H1 (cell line): ENCODE measurements around the gene LHFPL2. TPM values are rescaled to one million over a fixed set of nuclear protein-coding genes. Genes with fewer than 3 reads are reported as not detected.

ENCODE experiments used
- CTCF ChIA-PET: fragments of 300-600 bp; sonication (Branson Sonifier 250); formaldehyde crosslinking; loops from one replicate; lab custom pipeline; 2021; ENCODE audit not compliant: partially characterized antibody; lab: Charles Lee
- POLR2A ChIA-PET: fragments of 300-600 bp; sonication (Branson Sonifier 250); formaldehyde crosslinking; loops from one replicate; lab custom pipeline; 2021; ENCODE audit warnings: inconsistent platforms; ENCODE audit not compliant: partially characterized antibody; lab: Charles Lee
- DNase-seq, 2 experiments: peaks; one replicate each; pipeline versions ENCODE4 v3.0.0 to v3.0.0-alpha.2; 2010 to 2022; ENCODE audit warnings: low spot score in 2 of 2, low read depth in 1 of 2, mixed read lengths in 1 of 2
- FAIRE-seq: peaks from 2 replicates; lab custom pipeline; 2011; peaks lifted over from hg19 to GRCh38; lab: Jason Lieb, UNC
- H2AFZ ChIP-seq: 2 replicates; pipeline ENCODE4 v1.8.1; 2012; ENCODE audit warnings: low read length, inconsistent platforms
- H2AK5ac ChIP-seq: 2 replicates; pipeline ENCODE4 v1.6.1; 2013; ENCODE audit warnings: low read depth, low read length
- H2BK120ac ChIP-seq: replicated peaks from 2 replicates; pipeline ENCODE3; 2013; ENCODE audit warnings: low read depth, low read length, inconsistent platforms
- H2BK12ac ChIP-seq: 2 replicates; pipeline ENCODE4 v1.6.1; 2013; ENCODE audit warnings: low read depth, low read length
- H2BK15ac ChIP-seq: 2 replicates; pipeline ENCODE4 v1.6.1; 2013; ENCODE audit warnings: low read length
- H2BK20ac ChIP-seq: 2 replicates; pipeline ENCODE4 v1.6.1; 2013; ENCODE audit warnings: low read length
- H2BK5ac ChIP-seq: 2 replicates; pipeline ENCODE4 v1.6.1; 2013; ENCODE audit warnings: low read depth, low read length
- H3K14ac ChIP-seq: 2 replicates; pipeline ENCODE4 v1.6.1; 2013; ENCODE audit warnings: inconsistent platforms; ENCODE audit not compliant: insufficient read length
- H3K18ac ChIP-seq: 2 replicates; pipeline ENCODE4 v1.6.1; 2013; ENCODE audit warnings: low read length; ENCODE audit errors: extremely low read depth
- H3K23ac ChIP-seq: 2 replicates; pipeline ENCODE4 v1.6.1; 2013; ENCODE audit warnings: inconsistent platforms; ENCODE audit not compliant: insufficient read length
- H3K23me2 ChIP-seq: 2 replicates; pipeline ENCODE4 v1.6.1; 2013; ENCODE audit warnings: low read depth, low read length
- H3K27ac ChIP-seq: 2 replicates; pipeline ENCODE4 v1.6.1; 2011; ENCODE audit warnings: low read depth, low read length, inconsistent platforms
- H3K27me3 ChIP-seq, 4 experiments: replicated peaks in 1 of 4; 1 replicate in 1 of 4; 2 replicates in 3 of 4; pipeline versions ENCODE4 v1.6.1 to v1.8.1; 2011 to 2013; ENCODE audit warnings: low read length in 3 of 4, mild to moderate bottlenecking in 3 of 4, inconsistent platforms in 2 of 4, mixed read lengths in 2 of 4, moderate library complexity in 1 of 4; ENCODE audit not compliant: control insufficient read depth in 3 of 4, insufficient read depth in 3 of 4; ENCODE audit errors: extremely low read depth in 1 of 4
- H3K36me3 ChIP-seq, 4 experiments: 2 replicates each; pipeline versions ENCODE4 v1.6.1 to v1.8.1; 2011 to 2013; ENCODE audit warnings: mild to moderate bottlenecking in 4 of 4, low read length in 3 of 4, moderate library complexity in 2 of 4, control low read depth in 1 of 4, inconsistent platforms in 1 of 4; ENCODE audit not compliant: insufficient read depth in 4 of 4, control insufficient read depth in 2 of 4
- H3K4ac ChIP-seq: replicated peaks from 2 replicates; pipeline ENCODE3; 2013; ENCODE audit warnings: low read length, low read depth, mixed read lengths, inconsistent platforms; ENCODE audit not compliant: insufficient read length
- H3K4me1 ChIP-seq, 4 experiments: replicated peaks in 1 of 4; 1 replicate in 1 of 4; 2 replicates in 3 of 4; pipeline versions ENCODE4 v1.6.1 to v1.8.1; 2011 to 2013; ENCODE audit warnings: low read length in 3 of 4, inconsistent platforms in 2 of 4, mixed read lengths in 1 of 4; ENCODE audit not compliant: insufficient read depth in 4 of 4, control insufficient read depth in 3 of 4
- H3K4me2 ChIP-seq, 2 experiments: 2 replicates each; pipeline versions ENCODE4 v1.6.1 to v1.8.1; 2011 to 2013; ENCODE audit warnings: low read depth in 2 of 2, low read length in 2 of 2, control low read depth in 1 of 2, inconsistent platforms in 1 of 2, mild to moderate bottlenecking in 1 of 2; ENCODE audit not compliant: insufficient read depth in 1 of 2
- H3K4me3 ChIP-seq, 4 experiments: fragments of 200-600, 300-600 bp in 1 of 4; sonication (generic), shearing (Covaris generic), sonication (Bioruptor Twin) in 1 of 4; 2 replicates each; pipeline versions ENCODE4 v1.5.1 to v1.8.1; 2011 to 2016; ENCODE audit warnings: low read length in 4 of 4, low read depth in 3 of 4, control low read depth in 2 of 4, inconsistent platforms in 2 of 4, mild to moderate bottlenecking in 2 of 4, mixed read lengths in 1 of 4, moderate library complexity in 1 of 4; ENCODE audit not compliant: insufficient read depth in 2 of 4; ENCODE audit errors: extremely low read depth in 1 of 4
- H3K56ac ChIP-seq: replicated peaks from 2 replicates; pipeline ENCODE3; 2013; ENCODE audit warnings: low read depth, mild to moderate bottlenecking, mixed read lengths, low read length, inconsistent platforms; ENCODE audit not compliant: insufficient read length
- H3K79me1 ChIP-seq: 2 replicates; pipeline ENCODE4 v1.6.1; 2013; ENCODE audit warnings: low read depth, low read length, control low read depth
- H3K79me2 ChIP-seq, 2 experiments: 2 replicates each; pipeline versions ENCODE4 v1.6.1 to v1.8.1; 2012 to 2013; ENCODE audit warnings: low read length in 2 of 2, mild to moderate bottlenecking in 2 of 2, inconsistent platforms in 1 of 2; ENCODE audit not compliant: insufficient read depth in 2 of 2, control insufficient read depth in 1 of 2
- H3K9ac ChIP-seq, 4 experiments: replicated peaks in 1 of 4; 1 replicate in 1 of 4; 2 replicates in 3 of 4; pipeline versions ENCODE4 v1.6.1 to v1.8.1; 2011 to 2013; ENCODE audit warnings: low read depth in 3 of 4, low read length in 3 of 4, control low read depth in 2 of 4, mild to moderate bottlenecking in 2 of 4, moderate library complexity in 2 of 4, inconsistent platforms in 1 of 4; ENCODE audit errors: extremely low read depth in 1 of 4
- H3K9me3 ChIP-seq, 2 experiments: 2 replicates each; pipeline versions ENCODE4 v1.6.1 to v1.8.1; 2012 to 2013; ENCODE audit warnings: mild to moderate bottlenecking in 2 of 2, moderate library complexity in 2 of 2, control low read depth in 1 of 2, inconsistent platforms in 1 of 2, low read depth in 1 of 2, low read length in 1 of 2, mixed read lengths in 1 of 2; ENCODE audit not compliant: insufficient read depth in 2 of 2
- H4K20me1 ChIP-seq, 2 experiments: replicated peaks in 1 of 2; 2 replicates each; pipeline versions ENCODE3 to v1.8.1; 2011 to 2013; ENCODE audit warnings: inconsistent platforms in 2 of 2, low read length in 2 of 2, mild to moderate bottlenecking in 1 of 2; ENCODE audit not compliant: insufficient read depth in 2 of 2, control insufficient read depth in 1 of 2
- H4K5ac ChIP-seq: 2 replicates; pipeline ENCODE4 v1.6.1; 2013; ENCODE audit warnings: low read length, low read depth, mixed read lengths, inconsistent platforms; ENCODE audit not compliant: insufficient read length
- H4K8ac ChIP-seq: 2 replicates; pipeline ENCODE4 v1.8.0; 2013; ENCODE audit warnings: mild to moderate bottlenecking, moderate library complexity, low read length, inconsistent platforms; ENCODE audit not compliant: insufficient read depth; ENCODE audit errors: extremely low read depth
- H4K91ac ChIP-seq: replicated peaks from 2 replicates; pipeline ENCODE3; 2013; ENCODE audit warnings: low read length, mixed read lengths, inconsistent platforms; ENCODE audit not compliant: insufficient read length
- BRCA1 ChIP-seq: IDR thresholded peaks from 2 replicates; pipeline ENCODE4 v1.6.1; 2012; ENCODE audit warnings: low read depth, low read length, improper control_type of control experiment
- CHD1 ChIP-seq: IDR thresholded peaks from 2 replicates; pipeline ENCODE4 v1.6.1; 2012; ENCODE audit warnings: low read depth, low read length, improper control_type of control experiment
- HDAC2 ChIP-seq, 2 experiments: fragments of 300-600 bp in 1 of 2; sonication (generic) in 1 of 2; IDR thresholded peaks; 2 replicates each; pipeline ENCODE4 v1.6.1; 2011 to 2012; ENCODE audit warnings: low read depth in 2 of 2, low read length in 2 of 2, mild to moderate bottlenecking in 2 of 2, moderate library complexity in 2 of 2, borderline replicate concordance in 1 of 2, inconsistent platforms in 1 of 2
- KDM5A ChIP-seq: fragments of 200-600 bp; IDR thresholded peaks from 2 replicates; pipeline ENCODE4 v1.7.1; 2012; ENCODE audit warnings: mild to moderate bottlenecking, low read length, inconsistent platforms, mixed read lengths
- POU5F1 ChIP-seq: IDR thresholded peaks from 2 replicates; pipeline ENCODE4 v1.6.1; 2011; ENCODE audit warnings: low read depth, mild to moderate bottlenecking, low read length, moderate library complexity
- RBBP5 ChIP-seq: IDR thresholded peaks from 2 replicates; pipeline ENCODE4 v1.7.1; 2012; ENCODE audit warnings: low read depth, mild to moderate bottlenecking, inconsistent platforms, low read length, moderate library complexity, borderline replicate concordance
- RFX5 ChIP-seq: IDR thresholded peaks from 2 replicates; pipeline ENCODE4 v1.6.1; 2011; ENCODE audit warnings: low read depth, low read length, improper control_type of control experiment, borderline replicate concordance
- RXRA ChIP-seq: IDR thresholded peaks from 2 replicates; pipeline ENCODE4 v1.6.1; 2011; ENCODE audit warnings: low read depth, mild to moderate bottlenecking, low read length, moderate library complexity; ENCODE audit not compliant: insufficient read depth
- SP1 ChIP-seq: IDR thresholded peaks from 2 replicates; pipeline ENCODE4 v1.6.1; 2011; ENCODE audit warnings: low read depth, low read length
- SP2 ChIP-seq: IDR thresholded peaks from 2 replicates; pipeline ENCODE4 v1.6.1; 2012; ENCODE audit warnings: mild to moderate bottlenecking, low read length, inconsistent platforms
- SP4 ChIP-seq: IDR thresholded peaks from 2 replicates; pipeline ENCODE4 v1.6.1; 2012; ENCODE audit warnings: low read length, inconsistent platforms
- TAF1 ChIP-seq: IDR thresholded peaks from 2 replicates; pipeline ENCODE4 v1.6.1; 2011; ENCODE audit warnings: mild to moderate bottlenecking, low read depth, low read length
- TBP ChIP-seq: IDR thresholded peaks from 2 replicates; pipeline ENCODE4 v1.6.1; 2011; ENCODE audit warnings: low read depth, low read length, improper control_type of control experiment
- WGBS, 2 experiments: shearing (Covaris generic) in 1 of 2; methylation state at CpG; one replicate each; pipeline versions ENCODE4 v1.1.6 to v1.1.7; 2013 to 2015; ENCODE audit warnings: low lambda C conversion rate in 2 of 2, mixed read lengths in 2 of 2, inconsistent platforms in 1 of 2, low coverage in 1 of 2, missing lambda C conversion rate in 1 of 2; ENCODE audit not compliant: insufficient replicate concordance in 2 of 2, insufficient coverage in 1 of 2, insufficient read length in 1 of 2; ENCODE audit errors: extremely low coverage in 1 of 2, missing lambda C conversion rate in 1 of 2; 5-methylcytosine and 5-hydroxymethylcytosine counted together
- polyA plus RNA-seq, 7 experiments: library from polyadenylated mRNA; depleted of rRNA in 3 of 7; stranded (reverse) in 5 of 7; unstranded in 2 of 7; fragments of >200 nt in 5 of 7; fragments of 200-250 nt in 2 of 7; gene quantifications; 1 replicate in 5 of 7; 2 replicates in 1 of 7; 4 replicates in 1 of 7; pipeline versions ENCODE4 v1.2.1 to v1.2.3, GENCODE V29; 2011 to 2013; ENCODE audit warnings: missing spikeins in 2 of 7, mixed read lengths in 2 of 7
- total RNA-seq: library from RNA; stranded (reverse); fragmentation: NEBNext Ultra II Directional; extraction: Animal tissue kit (Norgen Biotek cat#: 25700); gene quantifications from 2 replicates; pipeline ENCODE4 v1.2.1, GENCODE V29; 2021
- TF ChIP-seq, protein P1 (sequence below): IDR thresholded peaks from 2 replicates; pipeline ENCODE4 v1.6.1; 2011; ENCODE audit warnings: low read depth, mild to moderate bottlenecking, low read length; ENCODE audit not compliant: insufficient read depth

The LHFPL2 gene
- total and polyA plus RNA-seq, 2 of the 8 experiments (the other 6 are each of a cell fraction or from before 2014, with no cell fraction given), result 9.6 to 43.0 TPM

GRCh38 chr5:78638423-78638822, 10.1 kb downstream of the LHFPL2 start:
- Histone ChIP-seq H3K4me1 (peaks cover 2 to 20% (median 12%) of the 10 kb centered on the region in 4 experiments), H3K4me3 (no peak overlapping the region), H3K9me3 (no peaks in the 10 kb centered on the region), H2BK120ac (no peak overlapping the region), H4K5ac (no peak overlapping the region), H3K23me2 (no peaks in the 10 kb centered on the region), H2BK20ac (no peak overlapping the region), H3K23ac (no peak overlapping the region), H3K18ac (no peak overlapping the region), H3K36me3 (peaks cover 0 to 4% (median 0%) of the 10 kb centered on the region in 4 experiments; a peak in 1 of 8 replicates), H3K56ac (no peak overlapping the region), H4K91ac (no peak overlapping the region), H3K9ac (no peak overlapping the region), H3K14ac (no peak overlapping the region), H3K27me3 (peaks cover 0 to 1% (median 0%) of the 10 kb centered on the region in 4 experiments; a peak in 1 of 7 replicates), H4K20me1 (peaks cover 23 to 33% of the 10 kb centered on the region in 2 experiments), H3K27ac (no peak overlapping the region), H3K79me1 (peaks cover 9% of the 10 kb centered on the region), H2AK5ac (no peak overlapping the region), H2BK15ac (no peak overlapping the region), H3K4ac (no peak overlapping the region), H3K4me2 (no peak overlapping the region), H2BK12ac (no peak overlapping the region), H2BK5ac (no peak overlapping the region), H3K79me2 (peaks cover 8 to 96% of the 10 kb centered on the region in 2 experiments), H2AFZ (no peak overlapping the region), H4K8ac (no peak overlapping the region)
- ChIA-PET POLR2A (interaction anchor here (0.9 to 4.8 kb wide), 2 partner anchors 8 to 10 kb away, joined by 3 to 40 read pairs; partner anchors contain the start of gene LHFPL2), CTCF (interaction anchor here (0.6 to 2.8 kb wide), 5 partner anchors 11 to 386 kb away, joined by 3 to 13 read pairs (median 3); no protein-coding TSS in a partner anchor)
- 87% methylated on average over 10 of the region's 10 CpGs; no CpG with 5 or more reads in 1 of the 2 experiments for WGBS, 2 experiments
- FAIRE-seq (no peak), DNase-seq (no peak)
- no peak for TF ChIP-seq KDM5A
- TF ChIP-seq RFX5, result no peak
- no peak for TF ChIP-seq SP2
- no peak for TF ChIP-seq SP1
- no peak for TF ChIP-seq RXRA
- TF ChIP-seq CHD1, result no peak
- no peak for TF ChIP-seq HDAC2 (IDR thresholded peaks at IDR 0.05; ENCODE audit: borderline replicate concordance in 1 of 2, low read depth in 2 of 2, low read length in 2 of 2)
- no peak for TF ChIP-seq RBBP5
- TF ChIP-seq SP4, result no peak
- no peak for TF ChIP-seq TBP
- TF ChIP-seq POU5F1, result no peak
- TF ChIP-seq, protein P1, sequence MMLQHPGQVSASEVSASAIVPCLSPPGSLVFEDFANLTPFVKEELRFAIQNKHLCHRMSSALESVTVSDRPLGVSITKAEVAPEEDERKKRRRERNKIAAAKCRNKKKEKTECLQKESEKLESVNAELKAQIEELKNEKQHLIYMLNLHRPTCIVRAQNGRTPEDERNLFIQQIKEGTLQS, result no peak
- TF ChIP-seq TAF1, result no peak
- no peak for TF ChIP-seq BRCA1
